HCT116 (cell line): ENCODE results near the gene SLC25A48. TPM values are rescaled to one million over a fixed set of nuclear protein-coding genes. Genes with fewer than 3 reads are reported as not detected.

ENCODE experiments used
- ATAC-seq: fragments of 200-7000 bp; cut with Tn5 transposase; 2 replicates; pipeline ENCODE4 v1.9.1; 2020; ENCODE audit warnings: mild to moderate bottlenecking, moderate library complexity
- BruUV-seq: library from RNA; stranded (reverse); fragments of 400-500 nt; replicated peaks from 2 replicates; lab custom pipeline; 2021; lab: Mats Ljungman, UMichigan
- CTCF ChIA-PET: fragments of 300-600 bp; sonication (Branson Sonifier 250); formaldehyde crosslinking; loops from one replicate; lab custom pipeline; 2021; ENCODE audit warnings: antibody characterized with exemption; lab: Charles Lee
- POLR2A ChIA-PET: fragments of 300-600, 350-600 bp; sonication (Branson Sonifier 250); formaldehyde crosslinking; loops from one replicate; lab custom pipeline; 2021; ENCODE audit warnings: antibody characterized with exemption; lab: Charles Lee
- RAD21 ChIA-PET, 2 experiments: fragments of 300-600 bp; sonication (Branson Sonifier 250); formaldehyde crosslinking; loops; one replicate each; lab custom pipeline; 2023; ENCODE audit warnings: low total read pairs in 2 of 2; ENCODE audit not compliant: uncharacterized antibody in 2 of 2, unreplicated experiment in 2 of 2, low non-redundant PET in 1 of 2; lab: Charles Lee
- DNase-seq: peaks from one replicate; pipeline ENCODE4 v3.0.0-alpha.2; 2010; ENCODE audit warnings: low read depth, low spot score
- H2AFZ ChIP-seq: fragments of 200-600 bp; shearing (Covaris generic), sonication (generic); 2 replicates; pipeline ENCODE4 v1.6.1; 2017; ENCODE audit warnings: low read depth, mixed run types, mixed read lengths, antibody characterized with exemption, low read length; ENCODE audit not compliant: poor library complexity, severe bottlenecking
- H3K27ac ChIP-seq: 2 replicates; pipeline ENCODE4 v1.5.1; 2012; ENCODE audit warnings: low read depth, low read length
- H3K27me3 ChIP-seq: fragments of 200-600 bp; sonication (generic); 2 replicates; pipeline ENCODE4 v1.6.1; 2016; ENCODE audit warnings: mixed run types, low read length, mixed read lengths; ENCODE audit not compliant: insufficient read depth
- H3K36me3 ChIP-seq, 2 experiments: fragments of 200-500 bp in 1 of 2; fragments of 200-600 bp in 1 of 2; sonication (Bioruptor generic) in 1 of 2; sonication (generic) in 1 of 2; 2 replicates each; pipeline versions ENCODE4 v1.5.1 to v1.6.1; 2014 to 2016; ENCODE audit warnings: low read length in 2 of 2, inconsistent platforms in 1 of 2, mixed read lengths in 1 of 2, mixed run types in 1 of 2; ENCODE audit not compliant: insufficient read depth in 2 of 2, control insufficient read depth in 1 of 2
- H3K4me1 ChIP-seq, 2 experiments: fragments of 200-600 bp in 1 of 2; sonication (generic) in 1 of 2; 2 replicates each; pipeline versions ENCODE4 v1.5.1 to v1.6.1; 2012 to 2017; ENCODE audit warnings: low read length in 2 of 2, inconsistent platforms in 1 of 2, mild to moderate bottlenecking in 1 of 2, mixed read lengths in 1 of 2, mixed run types in 1 of 2, moderate library complexity in 1 of 2; ENCODE audit not compliant: insufficient read depth in 2 of 2, control insufficient read depth in 1 of 2
- H3K4me2 ChIP-seq: fragments of 200-600 bp; sonication (generic); 2 replicates; pipeline ENCODE4 v1.6.1; 2017; ENCODE audit warnings: mixed run types, low read length, mixed read lengths
- H3K4me3 ChIP-seq, 2 experiments: fragments of 200-600 bp in 1 of 2; sonication (generic) in 1 of 2; replicated peaks in 1 of 2; 2 replicates each; pipeline ENCODE4 v1.5.1; 2011 to 2016; ENCODE audit warnings: low read length in 2 of 2, control low read depth in 1 of 2, low read depth in 1 of 2, mild to moderate bottlenecking in 1 of 2, mixed read lengths in 1 of 2, mixed run types in 1 of 2
- H3K79me2 ChIP-seq: fragments of 200-600 bp; sonication (generic); 2 replicates; pipeline ENCODE4 v1.6.1; 2017; ENCODE audit warnings: mild to moderate bottlenecking, mixed run types, low read length, moderate library complexity, mixed read lengths; ENCODE audit not compliant: insufficient read depth
- H3K9ac ChIP-seq: fragments of 200-600 bp; sonication (generic); 2 replicates; pipeline ENCODE4 v1.6.1; 2016; ENCODE audit warnings: low read length, mixed read lengths
- H3K9me2 ChIP-seq: fragments of 200-600 bp; sonication (generic), shearing (Covaris generic); 2 replicates; pipeline ENCODE4 v1.6.1; 2017; ENCODE audit warnings: mixed run types, mild to moderate bottlenecking, moderate library complexity; ENCODE audit not compliant: insufficient read depth
- H3K9me3 ChIP-seq, 2 experiments: fragments of 200-500 bp in 1 of 2; fragments of 200-600 bp in 1 of 2; sonication (Bioruptor generic) in 1 of 2; sonication (generic) in 1 of 2; 2 replicates each; pipeline ENCODE4 v1.6.1; 2014 to 2017; ENCODE audit warnings: low read length in 2 of 2, mixed read lengths in 2 of 2, inconsistent platforms in 1 of 2, low read depth in 1 of 2, mild to moderate bottlenecking in 1 of 2, mixed run types in 1 of 2, moderate library complexity in 1 of 2; ENCODE audit not compliant: control insufficient read depth in 1 of 2, insufficient read depth in 1 of 2
- H4K20me1 ChIP-seq: fragments of 200-600 bp; sonication (generic), shearing (Covaris generic); 2 replicates; pipeline ENCODE4 v1.6.1; 2017; ENCODE audit warnings: mixed run types, mild to moderate bottlenecking, moderate library complexity; ENCODE audit not compliant: insufficient read depth
- ATF3 ChIP-seq: IDR thresholded peaks from 2 replicates; pipeline ENCODE4 v1.6.1; 2012
- EGR1 ChIP-seq: IDR thresholded peaks from 2 replicates; pipeline ENCODE4 v1.6.1; 2012; ENCODE audit warnings: low read depth
- ELF1 ChIP-seq: IDR thresholded peaks from 2 replicates; pipeline ENCODE4 v1.6.1; 2012; ENCODE audit warnings: low read depth, borderline replicate concordance
- EZH2 ChIP-seq: fragments of 200-600 bp; sonication (generic); IDR thresholded peaks from 2 replicates; pipeline ENCODE4 v1.6.1; 2017; ENCODE audit warnings: antibody characterized with exemption, mixed run types
- FOSL1 ChIP-seq: IDR thresholded peaks from 2 replicates; pipeline ENCODE4 v1.6.1; 2012; ENCODE audit warnings: low read depth
- JUND ChIP-seq: IDR thresholded peaks from 2 replicates; pipeline ENCODE4 v1.6.1; 2012
- MAX ChIP-seq: IDR thresholded peaks from 2 replicates; pipeline ENCODE4 v1.6.1; 2012
- POLR2AphosphoS5 ChIP-seq: IDR thresholded peaks from 2 replicates; pipeline ENCODE4 v1.6.1; 2011; ENCODE audit warnings: mild to moderate bottlenecking, low read depth, low read length, moderate library complexity
- RAD21 ChIP-seq: IDR thresholded peaks from 2 replicates; pipeline ENCODE4 v1.6.1; 2012; ENCODE audit warnings: low read depth, mild to moderate bottlenecking
- SP1 ChIP-seq: IDR thresholded peaks from 2 replicates; pipeline ENCODE4 v1.6.1; 2012; ENCODE audit warnings: low read depth
- SRF ChIP-seq: IDR thresholded peaks from 2 replicates; pipeline ENCODE4 v1.6.1; 2012; ENCODE audit warnings: low read depth
- TCF7L2 ChIP-seq: IDR thresholded peaks from 2 replicates; pipeline ENCODE4 v1.7.0; 2011; ENCODE audit warnings: borderline replicate concordance, inconsistent platforms; ENCODE audit not compliant: insufficient read depth, insufficient read length; ENCODE audit errors: extremely low read depth
- ZFX ChIP-seq: fragments of 450-650 bp; IDR thresholded peaks from 2 replicates; pipeline ENCODE4 v1.6.1; 2017
- intact Hi-C: fragments of 100-400 bp; cut with micrococcal nuclease; formaldehyde crosslinking; loops from 2 replicates; pipeline ENCODE4 v1.10.0; 2022
- total RNA-seq: library from RNA; stranded (reverse); gene quantifications from one replicate; pipeline ENCODE4 v1.2.1, GENCODE V29; 2021; ENCODE audit not compliant: unreplicated experiment
- TF ChIP-seq, protein P1 (sequence below): IDR thresholded peaks from 2 replicates; pipeline ENCODE4 v1.6.1; 2011; ENCODE audit warnings: mild to moderate bottlenecking, low read length, moderate library complexity; ENCODE audit not compliant: insufficient replicate concordance; ENCODE audit errors: extremely low read depth

The SLC25A48 gene
- total RNA-seq, 1 experiment from 2014 or later: 2.8 TPM

DNA sequence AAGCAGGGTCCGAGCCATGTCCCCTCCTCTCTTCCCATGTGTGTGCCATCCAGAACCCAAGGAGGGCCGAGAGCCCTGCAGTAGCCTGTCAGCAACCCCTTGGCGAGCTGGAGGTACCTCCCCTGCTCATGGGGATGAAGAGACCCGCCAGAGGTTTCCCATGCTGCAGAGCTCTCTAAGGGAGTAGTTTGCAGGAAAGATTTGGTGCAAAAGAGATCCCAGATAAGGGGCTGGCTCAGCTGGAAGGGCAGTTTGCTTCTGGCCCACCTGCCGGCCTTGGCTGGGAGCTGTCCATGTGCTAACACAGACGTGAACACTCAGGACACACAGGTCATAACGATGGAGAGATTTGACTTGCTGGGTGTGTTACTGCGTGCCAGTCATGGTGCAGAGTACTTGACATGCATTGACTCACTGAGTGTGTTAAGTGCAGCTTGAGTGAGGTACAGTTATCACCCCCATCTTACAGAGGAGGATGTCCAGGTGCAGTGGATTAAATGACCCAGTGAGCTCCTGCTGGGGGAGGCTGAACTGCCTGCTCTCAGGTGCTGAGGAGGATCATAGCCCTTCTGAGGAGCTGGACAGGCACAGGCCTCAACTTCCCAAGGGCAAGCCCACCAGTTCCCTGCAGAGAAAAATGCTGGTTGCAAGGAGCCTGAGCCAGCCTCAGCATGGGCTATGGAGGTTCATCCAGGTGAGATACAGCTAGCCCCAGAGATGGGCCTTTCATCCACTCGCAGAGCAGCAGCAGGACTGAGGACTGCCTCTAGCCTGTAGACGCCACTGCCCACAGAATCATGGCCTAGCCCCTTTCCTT is 6.3 kb upstream of the SLC25A48 start:
- DNase-seq: no peak
- no peaks in the 10 kb centered on the region for H3K27me3 ChIP-seq
- ChIA-PET POLR2A (no interaction called here), RAD21 (no interaction called here), CTCF (interaction anchor here (1.0 to 4.3 kb wide), 3 partner anchors 262 to 269 kb away, joined by 3 to 38 read pairs (median 8); no protein-coding TSS in a partner anchor)
- H3K4me2 ChIP-seq: no peak overlapping the region
- no TSS peak for BruUV-seq
- no peak overlapping the region for H3K9ac ChIP-seq
- no peaks in the 10 kb centered on the region for H3K36me3 ChIP-seq
- intact Hi-C loops: no loop called here
- H2AFZ ChIP-seq: no peak overlapping the region
- H3K4me1 ChIP-seq: peaks cover 0 to 3% of the 10 kb centered on the region in 2 experiments; a peak in 1 of 4 replicates
- no peaks in the 10 kb centered on the region for H3K9me2 ChIP-seq
- no peaks in the 10 kb centered on the region for H4K20me1 ChIP-seq
- H3K9me3 ChIP-seq: no peaks in the 10 kb centered on the region
- H3K27ac ChIP-seq: no peak overlapping the region
- no peaks in the 10 kb centered on the region for H3K79me2 ChIP-seq
- no peak overlapping the region for H3K4me3 ChIP-seq
- no peak for TF ChIP-seq MAX
- TF ChIP-seq JUND: no peak
- no peak for TF ChIP-seq FOSL1
- TF ChIP-seq SRF: no peak
- no peak for TF ChIP-seq SP1
- TF ChIP-seq RAD21: no peak
- no peak for TF ChIP-seq TCF7L2
- no peak for TF ChIP-seq EZH2
- TF ChIP-seq ELF1: no peak
- TF ChIP-seq ATF3: no peak
- TF ChIP-seq, protein P1, sequence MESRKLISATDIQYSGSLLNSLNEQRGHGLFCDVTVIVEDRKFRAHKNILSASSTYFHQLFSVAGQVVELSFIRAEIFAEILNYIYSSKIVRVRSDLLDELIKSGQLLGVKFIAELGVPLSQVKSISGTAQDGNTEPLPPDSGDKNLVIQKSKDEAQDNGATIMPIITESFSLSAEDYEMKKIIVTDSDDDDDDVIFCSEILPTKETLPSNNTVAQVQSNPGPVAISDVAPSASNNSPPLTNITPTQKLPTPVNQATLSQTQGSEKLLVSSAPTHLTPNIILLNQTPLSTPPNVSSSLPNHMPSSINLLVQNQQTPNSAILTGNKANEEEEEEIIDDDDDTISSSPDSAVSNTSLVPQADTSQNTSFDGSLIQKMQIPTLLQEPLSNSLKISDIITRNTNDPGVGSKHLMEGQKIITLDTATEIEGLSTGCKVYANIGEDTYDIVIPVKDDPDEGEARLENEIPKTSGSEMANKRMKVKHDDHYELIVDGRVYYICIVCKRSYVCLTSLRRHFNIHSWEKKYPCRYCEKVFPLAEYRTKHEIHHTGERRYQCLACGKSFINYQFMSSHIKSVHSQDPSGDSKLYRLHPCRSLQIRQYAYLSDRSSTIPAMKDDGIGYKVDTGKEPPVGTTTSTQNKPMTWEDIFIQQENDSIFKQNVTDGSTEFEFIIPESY: no peak
- no peak for TF ChIP-seq POLR2AphosphoS5
- no peak for TF ChIP-seq EGR1
- TF ChIP-seq ZFX: no peak
- TF ChIP-seq, all 23 proteins: peak for 0
- ATAC-seq: no peak
